Esophagus squamous epithelium (tissue), 5 donors: ENCODE data around the gene SLC9B2. TPM values are rescaled to one million over a fixed set of nuclear protein-coding genes. Genes with fewer than 3 reads are reported as not detected.

Source experiments
- DNase-seq: peaks from one replicate; lab custom pipeline; 2025; lab: John Stamatoyannopoulos, UW
- H3K27ac ChIP-seq, 4 donors: fragments of 200-600 bp; sonication (generic); one replicate each; pipeline ENCODE4 v1.5.1; 2016 to 2019; ENCODE audit warnings: mild to moderate bottlenecking in 1 of 4
- H3K27me3 ChIP-seq, 4 donors: fragments of 200-600 bp; sonication (generic); 1 replicate in 3 of 4; 2 replicates in 1 of 4; pipeline versions ENCODE4 v1.5.1 to v1.6.0; 2017 to 2021; ENCODE audit warnings: antibody characterized with exemption in 1 of 4
- H3K36me3 ChIP-seq, 3 donors: fragments of 200-600 bp; sonication (generic); one replicate each; pipeline ENCODE4 v1.5.1; 2016 to 2019
- H3K4me1 ChIP-seq, 3 donors: fragments of 200-600 bp; sonication (generic); one replicate each; pipeline ENCODE4 v1.5.1; 2017 to 2019
- H3K4me3 ChIP-seq, 4 donors: fragments of 200-600 bp; sonication (generic); 1 replicate in 3 of 4; 2 replicates in 1 of 4; pipeline ENCODE4 v1.5.1; 2016 to 2019; ENCODE audit warnings: mild to moderate bottlenecking in 2 of 4, moderate library complexity in 1 of 4
- H3K9me3 ChIP-seq, 3 donors: fragments of 200-600 bp; sonication (generic); one replicate each; pipeline ENCODE4 v1.5.1; 2016 to 2019
- CTCF ChIP-seq, 6 experiments: fragments of 450-650 bp in 4 of 6; fragments of 200-600 bp in 2 of 6; sonication (generic) in 2 of 6; IDR thresholded peaks; one replicate each; pipeline ENCODE4 v1.5.1; 2016 to 2019; ENCODE audit warnings: antibody characterized with exemption in 6 of 6, mild to moderate bottlenecking in 4 of 6, moderate library complexity in 4 of 6
- POLR2A ChIP-seq, 4 donors: fragments of 450-650 bp; IDR thresholded peaks; one replicate each; pipeline ENCODE4 v1.6.1; 2017; ENCODE audit warnings: antibody characterized with exemption in 4 of 4, mild to moderate bottlenecking in 4 of 4, moderate library complexity in 3 of 4
- WGBS, 2 donors: methylation state at CpG; one replicate each; pipeline ENCODE4 v1.1.5; 2018; 5-methylcytosine and 5-hydroxymethylcytosine counted together
- intact Hi-C: fragments of 100-400 bp; cut with DNase I; formaldehyde crosslinking; loops from one replicate; pipeline ENCODE4 v1.15.0; 2022
- total RNA-seq, 4 donors: library from RNA; depleted of rRNA; stranded (reverse); fragments of >200 nt; gene quantifications; one replicate each; pipeline ENCODE4 v1.1.0, GENCODE V29; 2016
- donor health status: DM: yes; HTN: yes; CAD: no.

SLC9B2 gene
- total RNA-seq, 4 donors from 2014 or later, result 5.0 to 12.6 (median 8.9) TPM

- Histone ChIP-seq H3K4me1 (no peaks in the 10 kb centered on the region), H3K9me3 (no peaks in the 10 kb centered on the region), H3K27me3 (no peaks in the 10 kb centered on the region), H3K4me3 (no peak overlapping the region), H3K36me3 (peaks cover 0 to 10% (median 0%) of the 10 kb centered on the region in 3 donors), H3K27ac (no peak overlapping the region)
- DNase-seq, result no peak
- 73 to 80% methylated on average over 2 of the region's 2 CpGs for WGBS, 2 donors
- intact Hi-C loops, result no loop called here
- no peak for TF ChIP-seq CTCF (IDR thresholded peaks at IDR 0.05)
- TF ChIP-seq POLR2A (IDR thresholded peaks at IDR 0.05), result no peak
Measured at GRCh38 chr4:103067841-103068547, 8.6 kb downstream of the SLC9B2 start.

- DNase-seq, result no peak
- no peak overlapping the region for H3K27ac ChIP-seq
- H3K4me1 ChIP-seq, result no peaks in the 10 kb centered on the region
- no peaks in the 10 kb centered on the region for H3K9me3 ChIP-seq
- WGBS, 2 donors, result 94 to 98% methylated on average over 2 of the region's 2 CpGs
- H3K36me3 ChIP-seq, result peaks cover 0 to 8% (median 0%) of the 10 kb centered on the region in 3 donors
- intact Hi-C loops, result no loop called here
- no peaks in the 10 kb centered on the region for H3K27me3 ChIP-seq
- no peak overlapping the region for H3K4me3 ChIP-seq
- TF ChIP-seq CTCF (IDR thresholded peaks at IDR 0.05), result no peak
- TF ChIP-seq POLR2A (IDR thresholded peaks at IDR 0.05), result no peak
Measured at GRCh38 chr4:103060453-103061148, 16.0 kb downstream of the SLC9B2 start.

GRCh38 chr4:103054030-103054429 is 22.5 kb downstream of the SLC9B2 start:
- no peak overlapping the region for H3K4me3 ChIP-seq
- DNase-seq, result no peak
- H3K9me3 ChIP-seq, result no peaks in the 10 kb centered on the region
- H3K27ac ChIP-seq, result no peak overlapping the region
- WGBS, 2 donors, result 87 to 98% methylated on average over 3 of the region's 3 CpGs
- no peaks in the 10 kb centered on the region for H3K27me3 ChIP-seq
- H3K4me1 ChIP-seq, result no peaks in the 10 kb centered on the region
- intact Hi-C loops, result no loop called here
- peaks cover 0 to 12% (median 0%) of the 10 kb centered on the region in 3 donors for H3K36me3 ChIP-seq
- TF ChIP-seq POLR2A (IDR thresholded peaks at IDR 0.05) (no peak), CTCF (IDR thresholded peaks at IDR 0.05) (no peak)

- Histone ChIP-seq H3K4me3 (no peak overlapping the region), H3K4me1 (no peaks in the 10 kb centered on the region), H3K9me3 (no peaks in the 10 kb centered on the region), H3K27me3 (no peaks in the 10 kb centered on the region), H3K27ac (no peak overlapping the region), H3K36me3 (peaks cover 0 to 19% (median 0%) of the 10 kb centered on the region in 3 donors)
- WGBS, 2 donors, result 79 to 97% methylated on average over 2 of the region's 3 CpGs
- DNase-seq, result no peak
- intact Hi-C loops, result no loop called here
- TF ChIP-seq POLR2A (IDR thresholded peaks at IDR 0.05), result no peak
- no peak for TF ChIP-seq CTCF (IDR thresholded peaks at IDR 0.05)
Measured at GRCh38 chr4:103052779-103053178, 23.8 kb downstream of the SLC9B2 start.

- WGBS, 2 donors, result 87 to 89% methylated on average over 3 of the region's 3 CpGs
- H3K36me3 ChIP-seq, result peaks cover 0 to 19% (median 0%) of the 10 kb centered on the region in 3 donors
- intact Hi-C loops, result no loop called here
- no peaks in the 10 kb centered on the region for H3K9me3 ChIP-seq
- no peak overlapping the region for H3K27ac ChIP-seq
- DNase-seq, result no peak
- no peaks in the 10 kb centered on the region for H3K27me3 ChIP-seq
- H3K4me1 ChIP-seq, result no peaks in the 10 kb centered on the region
- TF ChIP-seq CTCF (IDR thresholded peaks at IDR 0.05), result no peak
- TF ChIP-seq POLR2A (IDR thresholded peaks at IDR 0.05), result no peak
- no peak overlapping the region for H3K4me3 ChIP-seq
Measured at GRCh38 chr4:103052145-103052544, 24.4 kb downstream of the SLC9B2 start.
